ENCODE results near the gene VPS37B.

- TF ChIP-seq, protein P1, sequence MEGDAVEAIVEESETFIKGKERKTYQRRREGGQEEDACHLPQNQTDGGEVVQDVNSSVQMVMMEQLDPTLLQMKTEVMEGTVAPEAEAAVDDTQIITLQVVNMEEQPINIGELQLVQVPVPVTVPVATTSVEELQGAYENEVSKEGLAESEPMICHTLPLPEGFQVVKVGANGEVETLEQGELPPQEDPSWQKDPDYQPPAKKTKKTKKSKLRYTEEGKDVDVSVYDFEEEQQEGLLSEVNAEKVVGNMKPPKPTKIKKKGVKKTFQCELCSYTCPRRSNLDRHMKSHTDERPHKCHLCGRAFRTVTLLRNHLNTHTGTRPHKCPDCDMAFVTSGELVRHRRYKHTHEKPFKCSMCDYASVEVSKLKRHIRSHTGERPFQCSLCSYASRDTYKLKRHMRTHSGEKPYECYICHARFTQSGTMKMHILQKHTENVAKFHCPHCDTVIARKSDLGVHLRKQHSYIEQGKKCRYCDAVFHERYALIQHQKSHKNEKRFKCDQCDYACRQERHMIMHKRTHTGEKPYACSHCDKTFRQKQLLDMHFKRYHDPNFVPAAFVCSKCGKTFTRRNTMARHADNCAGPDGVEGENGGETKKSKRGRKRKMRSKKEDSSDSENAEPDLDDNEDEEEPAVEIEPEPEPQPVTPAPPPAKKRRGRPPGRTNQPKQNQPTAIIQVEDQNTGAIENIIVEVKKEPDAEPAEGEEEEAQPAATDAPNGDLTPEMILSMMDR (IDR thresholded peaks at IDR 0.05): no peak
- TF ChIP-seq POLR2A (IDR thresholded peaks at IDR 0.05) (no peak), POLR2AphosphoS5 (IDR thresholded peaks at IDR 0.05) (peak in 2 of 3 donors; percentile 11 to 50)
These were observed 21.7 kb upstream of the VPS37B start for GRCh38 chr12:122917507-122918121.

Data from stomach (tissue), 4 donors.